ENCODE results near the gene PRPSAP1.

Gene PRPSAP1

DNA sequence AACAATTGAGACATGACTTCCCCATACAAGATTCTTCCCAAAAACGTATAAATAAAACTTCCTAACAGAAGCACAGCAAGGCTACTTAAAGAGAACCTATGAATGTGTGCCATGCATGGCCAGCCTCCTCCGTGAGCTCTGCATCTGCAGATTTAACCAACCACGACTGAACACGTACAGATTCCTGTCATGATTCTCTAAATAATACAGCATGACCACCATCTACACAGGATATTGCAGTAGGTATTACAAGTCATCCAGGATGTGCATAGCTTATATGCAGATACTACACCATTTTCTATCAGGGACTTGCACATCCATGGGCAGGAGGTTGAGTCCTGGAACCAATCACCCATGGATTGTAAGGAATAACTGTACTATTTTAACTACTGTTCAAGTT, 44.3 kb downstream of the PRPSAP1 start (continued):
- TF ChIP-seq ZNF133 (tag by site-specific recombination; IDR thresholded peaks at IDR 0.05) = no peak
- no peak for TF ChIP-seq ZNF843 (tag by site-specific recombination; IDR thresholded peaks at IDR 0.05)

DNA sequence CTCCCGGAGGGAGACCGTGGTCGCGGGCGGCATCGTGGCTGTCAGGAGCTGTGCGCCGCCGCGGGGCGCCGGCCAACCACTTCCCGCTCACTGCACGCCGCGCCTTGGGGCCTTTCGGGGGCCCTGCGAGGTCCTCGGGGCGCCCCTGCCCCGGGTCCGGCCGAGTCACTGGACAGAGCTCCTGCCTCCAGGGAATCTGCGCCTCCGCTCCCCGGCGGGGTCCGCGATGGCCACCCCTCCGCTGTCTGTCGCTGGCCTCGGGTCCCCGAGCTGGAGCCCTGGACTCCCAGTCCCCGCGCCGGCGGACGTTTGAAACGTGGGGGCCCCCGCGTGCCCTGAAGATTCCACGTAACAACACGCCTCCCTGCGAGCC, 45.8 kb downstream of the PRPSAP1 start, which contains the start of gene QRICH2:
QRICH2 (minus strand) TSS at position 311 of the 373 bp plus-strand sequence; CDS start at position 33, 278 bp downstream.
- ChIA-PET CTCF (interaction anchor here (0.8 to 16.6 kb wide), 4 partner anchors 77 to 236 kb away, joined by 3 to 244 read pairs (median 26); partner anchors contain the start of gene SPHK1), POLR2A (no interaction called here)
- Histone ChIP-seq H3K27ac (ENCODE audit: extremely low read depth, low read depth, low read length) (no peak within 1 kb of the TSS), H3K9me3 (ENCODE audit: control insufficient read depth, insufficient read depth, low read depth, low read length) (no peaks in the 10 kb centered on the region), H3K36me3 (ENCODE audit: control insufficient read depth in 2 of 2, insufficient read depth in 1 of 2, low read length in 2 of 2) (peaks cover 27 to 46% of the 10 kb centered on the region in 2 experiments), H3K4me1 (ENCODE audit: control insufficient read depth, insufficient read depth, low read length) (no peaks in the 10 kb centered on the region), H3K4me3 (ENCODE audit: low read depth, low read length) (no peak within 1 kb of the TSS)
- TF ChIP-seq GLI2 (tag by site-specific recombination; IDR thresholded peaks at IDR 0.05; ENCODE audit: borderline replicate concordance, low read depth) (no peak), ZNF350 (tag by site-specific recombination; IDR thresholded peaks at IDR 0.05) (no peak)

DNA sequence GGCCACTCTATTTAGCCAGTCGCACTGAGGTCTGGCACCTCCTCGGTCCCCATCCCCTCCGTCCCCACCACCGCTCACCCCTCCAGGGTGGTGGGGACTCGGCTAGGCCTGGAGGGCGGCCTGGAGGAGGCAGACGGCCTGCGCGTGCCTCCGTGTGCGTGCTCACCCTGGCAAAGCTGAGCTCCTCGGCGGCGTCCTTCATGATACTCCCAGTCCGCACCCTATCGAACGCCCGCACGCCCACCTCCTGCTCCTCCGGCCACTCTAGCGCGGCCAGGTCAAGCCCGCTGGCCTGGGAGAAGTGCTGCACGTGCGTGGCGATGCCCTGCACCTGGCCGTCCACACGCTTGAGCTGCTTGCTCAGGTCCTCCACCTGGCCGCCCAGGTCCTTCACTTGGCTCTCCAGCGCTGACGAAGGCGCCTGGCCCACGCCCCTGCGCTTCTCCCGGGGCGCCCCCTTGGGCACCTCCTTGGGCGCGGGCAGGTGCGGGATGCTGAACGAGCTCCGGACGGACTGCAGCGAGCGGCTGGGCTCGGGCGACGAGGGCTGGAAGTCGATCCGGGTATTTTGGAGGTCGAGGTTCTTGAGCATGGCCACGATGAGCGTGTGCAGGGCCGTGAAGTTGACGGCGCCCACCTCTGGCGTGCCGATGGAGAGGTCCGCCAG, 46.3 kb downstream of the PRPSAP1 start:
- TF ChIP-seq, protein P1, sequence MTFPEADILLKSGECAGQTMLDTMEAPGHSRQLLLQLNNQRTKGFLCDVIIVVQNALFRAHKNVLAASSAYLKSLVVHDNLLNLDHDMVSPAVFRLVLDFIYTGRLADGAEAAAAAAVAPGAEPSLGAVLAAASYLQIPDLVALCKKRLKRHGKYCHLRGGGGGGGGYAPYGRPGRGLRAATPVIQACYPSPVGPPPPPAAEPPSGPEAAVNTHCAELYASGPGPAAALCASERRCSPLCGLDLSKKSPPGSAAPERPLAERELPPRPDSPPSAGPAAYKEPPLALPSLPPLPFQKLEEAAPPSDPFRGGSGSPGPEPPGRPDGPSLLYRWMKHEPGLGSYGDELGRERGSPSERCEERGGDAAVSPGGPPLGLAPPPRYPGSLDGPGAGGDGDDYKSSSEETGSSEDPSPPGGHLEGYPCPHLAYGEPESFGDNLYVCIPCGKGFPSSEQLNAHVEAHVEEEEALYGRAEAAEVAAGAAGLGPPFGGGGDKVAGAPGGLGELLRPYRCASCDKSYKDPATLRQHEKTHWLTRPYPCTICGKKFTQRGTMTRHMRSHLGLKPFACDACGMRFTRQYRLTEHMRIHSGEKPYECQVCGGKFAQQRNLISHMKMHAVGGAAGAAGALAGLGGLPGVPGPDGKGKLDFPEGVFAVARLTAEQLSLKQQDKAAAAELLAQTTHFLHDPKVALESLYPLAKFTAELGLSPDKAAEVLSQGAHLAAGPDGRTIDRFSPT (tag by site-specific recombination; IDR thresholded peaks at IDR 0.05) = no peak
- TF ChIP-seq HOXD13 (CRISPR knock-in tag; IDR thresholded peaks at IDR 0.05; ENCODE audit: borderline replicate concordance) (no peak), ZNF354C (tag by site-specific recombination; IDR thresholded peaks at IDR 0.05; ENCODE audit: borderline replicate concordance, low read depth) (no peak), ZNF138 (tag by site-specific recombination; IDR thresholded peaks at IDR 0.05; ENCODE audit: borderline replicate concordance) (no peak), ZFP37 (tag by site-specific recombination; IDR thresholded peaks at IDR 0.05) (no peak), YY2 (tag by site-specific recombination; IDR thresholded peaks at IDR 0.05) (no peak), HOXC10 (CRISPR knock-in tag; IDR thresholded peaks at IDR 0.05) (no peak), PRDM1 (tag by site-specific recombination; IDR thresholded peaks at IDR 0.05) (no peak), ZNF155 (tag by site-specific recombination; IDR thresholded peaks at IDR 0.05) (no peak), ZNF221 (tag by site-specific recombination; IDR thresholded peaks at IDR 0.05; ENCODE audit: borderline replicate concordance) (no peak), ZNF174 (tag by site-specific recombination; IDR thresholded peaks at IDR 0.05) (no peak), KLF1 (tag by site-specific recombination; IDR thresholded peaks at IDR 0.05) (no peak), ZNF157 (tag by site-specific recombination; IDR thresholded peaks at IDR 0.05) (no peak), OSR2 (tag by site-specific recombination; IDR thresholded peaks at IDR 0.05) (no peak)
- TF ChIP-seq, protein P2, sequence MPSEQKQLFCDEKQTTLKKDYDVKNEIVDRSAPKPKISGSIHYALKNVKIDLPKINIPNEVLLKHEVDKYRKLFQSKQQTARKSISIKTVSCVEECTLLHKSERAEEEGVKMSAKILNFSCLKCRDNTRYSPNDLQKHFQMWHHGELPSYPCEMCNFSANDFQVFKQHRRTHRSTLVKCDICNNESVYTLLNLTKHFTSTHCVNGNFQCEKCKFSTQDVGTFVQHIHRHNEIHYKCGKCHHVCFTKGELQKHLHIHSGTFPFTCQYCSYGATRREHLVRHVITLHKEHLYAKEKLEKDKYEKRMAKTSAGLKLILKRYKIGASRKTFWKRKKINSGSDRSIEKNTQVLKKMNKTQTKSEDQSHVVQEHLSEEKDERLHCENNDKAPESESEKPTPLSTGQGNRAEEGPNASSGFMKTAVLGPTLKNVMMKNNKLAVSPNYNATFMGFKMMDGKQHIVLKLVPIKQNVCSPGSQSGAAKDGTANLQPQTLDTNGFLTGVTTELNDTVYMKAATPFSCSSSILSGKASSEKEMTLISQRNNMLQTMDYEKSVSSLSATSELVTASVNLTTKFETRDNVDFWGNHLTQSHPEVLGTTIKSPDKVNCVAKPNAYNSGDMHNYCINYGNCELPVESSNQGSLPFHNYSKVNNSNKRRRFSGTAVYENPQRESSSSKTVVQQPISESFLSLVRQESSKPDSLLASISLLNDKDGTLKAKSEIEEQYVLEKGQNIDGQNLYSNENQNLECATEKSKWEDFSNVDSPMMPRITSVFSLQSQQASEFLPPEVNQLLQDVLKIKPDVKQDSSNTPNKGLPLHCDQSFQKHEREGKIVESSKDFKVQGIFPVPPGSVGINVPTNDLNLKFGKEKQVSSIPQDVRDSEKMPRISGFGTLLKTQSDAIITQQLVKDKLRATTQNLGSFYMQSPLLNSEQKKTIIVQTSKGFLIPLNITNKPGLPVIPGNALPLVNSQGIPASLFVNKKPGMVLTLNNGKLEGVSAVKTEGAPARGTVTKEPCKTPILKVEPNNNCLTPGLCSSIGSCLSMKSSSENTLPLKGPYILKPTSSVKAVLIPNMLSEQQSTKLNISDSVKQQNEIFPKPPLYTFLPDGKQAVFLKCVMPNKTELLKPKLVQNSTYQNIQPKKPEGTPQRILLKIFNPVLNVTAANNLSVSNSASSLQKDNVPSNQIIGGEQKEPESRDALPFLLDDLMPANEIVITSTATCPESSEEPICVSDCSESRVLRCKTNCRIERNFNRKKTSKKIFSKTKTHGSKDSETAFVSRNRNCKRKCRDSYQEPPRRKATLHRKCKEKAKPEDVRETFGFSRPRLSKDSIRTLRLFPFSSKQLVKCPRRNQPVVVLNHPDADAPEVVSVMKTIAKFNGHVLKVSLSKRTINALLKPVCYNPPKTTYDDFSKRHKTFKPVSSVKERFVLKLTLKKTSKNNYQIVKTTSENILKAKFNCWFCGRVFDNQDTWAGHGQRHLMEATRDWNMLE (tag by site-specific recombination; conservative IDR thresholded peaks at IDR 0.05; ENCODE audit: low read depth) = no peak
- TF ChIP-seq, protein P3, sequence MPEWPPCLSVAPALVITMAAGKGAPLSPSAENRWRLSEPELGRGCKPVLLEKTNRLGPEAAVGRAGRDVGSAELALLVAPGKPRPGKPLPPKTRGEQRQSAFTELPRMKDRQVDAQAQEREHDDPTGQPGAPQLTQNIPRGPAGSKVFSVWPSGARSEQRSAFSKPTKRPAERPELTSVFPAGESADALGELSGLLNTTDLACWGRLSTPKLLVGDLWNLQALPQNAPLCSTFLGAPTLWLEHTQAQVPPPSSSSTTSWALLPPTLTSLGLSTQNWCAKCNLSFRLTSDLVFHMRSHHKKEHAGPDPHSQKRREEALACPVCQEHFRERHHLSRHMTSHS (tag by site-specific recombination; IDR thresholded peaks at IDR 0.05) = no peak
- TF ChIP-seq, protein P4, sequence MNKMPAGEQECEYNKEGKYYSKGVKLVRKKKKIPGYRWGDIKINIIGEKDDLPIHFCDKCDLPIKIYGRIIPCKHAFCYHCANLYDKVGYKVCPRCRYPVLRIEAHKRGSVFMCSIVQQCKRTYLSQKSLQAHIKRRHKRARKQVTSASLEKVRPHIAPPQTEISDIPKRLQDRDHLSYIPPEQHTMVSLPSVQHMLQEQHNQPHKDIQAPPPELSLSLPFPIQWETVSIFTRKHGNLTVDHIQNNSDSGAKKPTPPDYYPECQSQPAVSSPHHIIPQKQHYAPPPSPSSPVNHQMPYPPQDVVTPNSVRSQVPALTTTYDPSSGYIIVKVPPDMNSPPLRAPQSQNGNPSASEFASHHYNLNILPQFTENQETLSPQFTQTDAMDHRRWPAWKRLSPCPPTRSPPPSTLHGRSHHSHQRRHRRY (tag by site-specific recombination; IDR thresholded peaks at IDR 0.05) = no peak
- TF ChIP-seq, protein P5, sequence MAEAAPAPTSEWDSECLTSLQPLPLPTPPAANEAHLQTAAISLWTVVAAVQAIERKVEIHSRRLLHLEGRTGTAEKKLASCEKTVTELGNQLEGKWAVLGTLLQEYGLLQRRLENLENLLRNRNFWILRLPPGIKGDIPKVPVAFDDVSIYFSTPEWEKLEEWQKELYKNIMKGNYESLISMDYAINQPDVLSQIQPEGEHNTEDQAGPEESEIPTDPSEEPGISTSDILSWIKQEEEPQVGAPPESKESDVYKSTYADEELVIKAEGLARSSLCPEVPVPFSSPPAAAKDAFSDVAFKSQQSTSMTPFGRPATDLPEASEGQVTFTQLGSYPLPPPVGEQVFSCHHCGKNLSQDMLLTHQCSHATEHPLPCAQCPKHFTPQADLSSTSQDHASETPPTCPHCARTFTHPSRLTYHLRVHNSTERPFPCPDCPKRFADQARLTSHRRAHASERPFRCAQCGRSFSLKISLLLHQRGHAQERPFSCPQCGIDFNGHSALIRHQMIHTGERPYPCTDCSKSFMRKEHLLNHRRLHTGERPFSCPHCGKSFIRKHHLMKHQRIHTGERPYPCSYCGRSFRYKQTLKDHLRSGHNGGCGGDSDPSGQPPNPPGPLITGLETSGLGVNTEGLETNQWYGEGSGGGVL (tag by site-specific recombination; IDR thresholded peaks at IDR 0.05) = no peak
- ChIA-PET POLR2A (no interaction called here), CTCF (interaction anchor here (0.8 to 16.6 kb wide), 4 partner anchors 78 to 236 kb away, joined by 3 to 244 read pairs (median 26); partner anchors contain the start of gene SPHK1)
- no peak overlapping the region for H3K27ac ChIP-seq (ENCODE audit: extremely low read depth, low read depth, low read length)
- peaks cover 22 to 41% of the 10 kb centered on the region in 2 experiments for H3K36me3 ChIP-seq (ENCODE audit: control insufficient read depth in 2 of 2, insufficient read depth in 1 of 2, low read length in 2 of 2)
- H3K4me1 ChIP-seq (ENCODE audit: control insufficient read depth, insufficient read depth, low read length) = no peaks in the 10 kb centered on the region
- no peak overlapping the region for H3K4me3 ChIP-seq (ENCODE audit: low read depth, low read length)
- no peaks in the 10 kb centered on the region for H3K9me3 ChIP-seq (ENCODE audit: control insufficient read depth, insufficient read depth, low read depth, low read length)

All from HEK293 (cell line).